Activated CD4-positive, alpha-beta T cell treated with anti-CD3 and anti-CD28 coated beads for 24 hours (primary cell): ENCODE data around the gene SH3RF3.

Experiments used
- DNase-seq, 2 donors: peaks; one replicate each; pipeline ENCODE4 v3.0.0-alpha.2; 2020; ENCODE audit warnings: low read depth in 2 of 2

Gene SH3RF3

DNA sequence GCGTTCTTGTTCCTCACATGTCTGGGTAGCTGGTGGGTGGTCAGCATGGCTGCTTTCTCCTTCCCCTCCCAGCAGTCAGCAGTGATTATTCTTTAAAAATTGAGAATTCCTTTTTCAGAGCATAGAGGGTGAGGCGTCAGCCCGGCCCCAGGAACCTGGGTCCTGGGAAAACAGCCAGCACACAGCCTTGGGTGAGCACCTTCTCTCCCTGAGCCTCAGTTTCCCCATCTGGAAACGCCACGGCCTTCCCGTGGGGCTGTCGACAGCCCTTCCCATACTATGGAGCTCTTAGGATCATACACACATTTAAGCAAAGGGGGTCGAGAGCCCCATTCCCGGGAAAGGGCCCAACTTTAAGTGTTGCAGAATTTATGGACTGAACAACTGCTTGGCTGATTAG is 73.5 kb downstream of the SH3RF3 start:
- DNase-seq, result no peak

DNA sequence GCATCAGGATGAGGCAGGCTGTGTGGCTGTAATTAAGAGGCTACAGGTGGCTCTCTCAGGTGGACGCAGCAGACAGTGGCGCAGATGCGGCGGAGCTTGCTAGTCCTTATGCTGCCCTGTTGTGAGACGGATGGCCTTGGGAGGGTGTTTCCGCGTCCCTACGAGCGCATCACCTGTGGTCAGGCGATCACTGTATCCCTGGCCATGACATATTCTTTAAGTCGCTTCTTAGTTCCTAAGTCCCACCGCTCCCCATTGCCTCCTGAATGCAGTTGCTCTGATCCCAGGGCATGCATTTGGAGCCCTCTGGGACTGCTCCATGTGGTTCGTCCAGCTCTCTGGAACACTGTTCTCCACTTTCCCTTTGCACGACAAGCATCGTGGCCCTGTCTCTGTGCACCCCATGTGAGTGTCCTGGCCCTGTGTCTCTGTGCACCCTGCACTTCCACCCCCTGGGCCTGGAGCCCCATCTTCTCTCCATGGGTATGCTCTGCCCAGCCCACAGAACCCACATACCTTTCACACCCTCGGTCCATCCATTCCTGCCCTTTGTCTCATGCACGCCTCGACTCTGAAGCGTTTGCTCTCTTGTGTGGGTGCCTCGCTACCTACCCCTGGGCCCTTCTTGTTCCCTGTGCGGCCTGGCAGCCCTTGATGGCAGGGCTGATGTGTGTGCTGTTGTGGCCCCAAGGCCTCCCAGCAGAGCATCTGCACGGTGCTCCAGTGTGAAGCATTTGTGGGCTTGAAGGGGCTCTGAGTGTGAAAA is 74.4 kb downstream of the SH3RF3 start:
- no peak for DNase-seq

DNA sequence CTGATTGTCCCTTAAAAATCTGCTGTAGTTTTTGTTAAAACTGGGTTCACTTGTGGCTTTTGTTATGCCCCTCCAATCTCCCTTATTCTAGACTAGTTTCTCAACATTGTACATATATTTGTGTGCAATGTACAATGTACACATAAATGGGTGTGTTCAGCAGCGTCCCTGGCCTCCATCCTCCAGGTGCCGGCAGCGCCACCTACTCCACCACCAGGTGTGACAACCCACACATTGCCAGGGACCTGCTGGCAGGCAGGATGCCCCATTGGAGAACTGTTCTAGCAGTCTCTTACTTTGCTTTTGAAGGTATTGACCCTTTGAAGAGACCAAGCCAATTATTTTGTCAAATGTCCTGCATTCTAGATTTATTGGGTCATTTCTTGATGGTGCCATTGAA is 75.4 kb downstream of the SH3RF3 start:
- no peak for DNase-seq

DNA sequence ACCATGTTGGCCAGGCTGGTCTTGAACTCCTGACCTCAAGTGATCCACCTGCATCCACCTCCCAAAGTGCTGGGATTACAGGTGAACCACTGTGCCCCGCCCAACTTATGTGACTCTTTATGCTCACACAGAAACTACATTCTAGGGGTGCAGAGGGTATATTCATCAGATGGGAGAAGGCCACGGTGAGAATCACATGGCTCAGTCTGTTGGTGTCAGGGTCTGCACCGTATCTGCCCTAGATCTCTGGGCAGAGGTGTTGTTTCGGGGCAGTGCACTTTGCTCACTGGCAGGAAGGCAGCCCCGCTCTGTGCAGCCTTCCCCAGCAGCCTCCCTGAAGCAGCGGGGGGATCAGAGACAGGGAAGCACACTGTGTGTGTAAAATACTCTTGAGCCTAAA is 76.4 kb downstream of the SH3RF3 start:
- DNase-seq, result no peak

DNA sequence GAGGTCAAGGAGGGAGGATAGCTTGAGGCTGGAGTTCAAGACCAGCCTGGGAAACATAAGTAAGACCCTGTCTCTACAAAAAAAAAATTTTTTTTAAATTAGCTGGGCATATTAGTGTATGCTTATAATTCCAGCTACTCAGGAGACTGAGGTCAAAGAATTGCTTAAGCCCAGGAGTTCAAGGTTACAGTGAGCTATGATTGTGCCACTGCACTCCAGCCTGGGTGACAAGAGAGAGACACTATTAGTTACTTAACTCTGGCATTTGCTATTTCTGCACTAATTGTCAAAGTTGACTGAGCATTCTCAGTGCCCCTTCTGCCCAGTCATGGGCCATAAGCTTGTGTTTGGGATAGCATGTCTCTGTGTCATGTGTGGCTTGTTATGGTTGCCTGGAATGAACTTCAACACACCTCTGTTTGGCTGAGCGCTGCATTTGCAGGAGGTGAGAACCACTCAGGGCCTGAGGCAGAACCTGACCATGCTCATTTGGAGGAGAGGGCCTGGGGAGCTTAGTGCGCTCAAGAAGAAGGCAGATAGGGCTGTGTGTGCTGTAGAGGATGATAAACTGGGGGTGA is 77.7 kb downstream of the SH3RF3 start:
- DNase-seq, result no peak

DNA sequence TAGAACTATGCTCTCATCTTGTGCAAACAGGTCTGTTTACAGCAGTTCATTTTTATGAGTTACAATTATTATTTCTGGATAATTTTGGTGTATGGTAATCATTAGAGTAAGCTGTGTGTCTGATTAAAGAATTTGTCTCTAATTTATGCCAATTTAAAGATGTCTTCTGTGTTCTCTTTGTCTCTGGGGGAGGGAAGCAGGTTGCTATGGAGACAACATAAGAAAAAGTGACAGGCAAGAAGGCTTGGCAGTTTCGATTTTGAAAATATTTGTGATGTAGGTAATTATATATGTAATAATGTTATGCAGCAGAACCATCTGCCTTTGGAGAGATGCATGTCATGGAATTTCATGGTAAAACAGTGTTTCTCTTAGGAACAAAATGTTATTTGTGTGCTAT is 78.2 kb downstream of the SH3RF3 start:
- no peak for DNase-seq

DNA sequence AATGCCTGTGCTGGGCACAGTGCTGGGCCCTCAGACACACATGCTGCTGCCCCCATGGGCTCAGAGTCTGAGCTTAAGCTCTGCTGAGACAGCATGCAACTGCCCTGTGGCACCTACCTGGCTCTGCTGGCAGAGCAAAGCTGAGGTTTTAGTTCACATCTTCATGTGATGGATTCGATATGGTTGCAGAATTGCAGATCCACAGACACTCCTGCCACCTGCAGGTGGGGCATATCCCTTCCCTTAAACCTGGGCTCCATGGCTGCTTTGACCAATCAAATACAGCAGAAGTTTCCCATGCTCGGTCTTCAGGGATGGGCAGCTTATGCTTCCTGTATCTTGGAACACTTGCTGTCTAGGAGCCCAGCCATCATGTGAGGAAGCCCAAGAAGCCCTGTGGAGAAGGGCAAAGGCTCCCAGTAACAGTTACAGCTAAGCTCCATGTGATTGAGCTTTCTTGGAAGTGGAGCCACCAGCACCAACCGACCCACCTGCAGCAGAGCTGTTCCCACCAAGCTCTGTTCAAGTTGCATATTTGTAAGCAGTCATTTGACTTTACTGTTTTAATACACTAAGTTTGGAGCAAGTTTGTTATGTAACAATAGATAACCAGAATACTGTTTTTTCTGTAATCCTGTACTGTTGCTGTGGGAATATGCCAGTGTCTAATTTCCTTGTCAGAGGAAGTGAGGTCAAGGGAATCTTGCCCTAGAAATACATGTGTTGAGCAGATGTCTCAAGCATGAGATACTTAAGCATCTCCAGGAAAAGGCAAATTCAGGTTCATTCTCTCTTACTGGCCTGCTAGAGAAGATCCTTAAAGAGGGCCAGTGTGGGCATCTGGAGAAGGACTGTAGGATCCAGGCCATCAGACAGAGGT is 79.3 kb downstream of the SH3RF3 start:
- DNase-seq, result no peak

DNA sequence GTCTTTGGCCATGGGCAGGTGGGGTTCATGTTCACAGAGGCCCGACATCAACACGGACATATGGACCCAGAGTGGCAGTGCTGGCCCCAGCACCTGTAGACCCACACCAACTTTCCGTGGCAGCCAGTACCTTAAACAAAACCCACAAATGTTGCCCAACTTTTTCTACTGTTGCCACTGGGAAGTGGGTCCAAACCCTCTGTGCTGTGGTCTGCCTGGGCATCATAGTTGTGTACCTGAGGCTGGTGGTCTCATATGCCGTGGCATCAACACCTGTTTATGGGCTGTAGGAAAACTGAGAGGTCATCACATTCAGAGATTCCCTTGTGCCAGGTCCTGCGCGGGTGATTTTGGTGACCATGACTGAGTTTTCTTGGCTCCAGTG is 79.9 kb downstream of the SH3RF3 start:
- DNase-seq, result no peak

DNA sequence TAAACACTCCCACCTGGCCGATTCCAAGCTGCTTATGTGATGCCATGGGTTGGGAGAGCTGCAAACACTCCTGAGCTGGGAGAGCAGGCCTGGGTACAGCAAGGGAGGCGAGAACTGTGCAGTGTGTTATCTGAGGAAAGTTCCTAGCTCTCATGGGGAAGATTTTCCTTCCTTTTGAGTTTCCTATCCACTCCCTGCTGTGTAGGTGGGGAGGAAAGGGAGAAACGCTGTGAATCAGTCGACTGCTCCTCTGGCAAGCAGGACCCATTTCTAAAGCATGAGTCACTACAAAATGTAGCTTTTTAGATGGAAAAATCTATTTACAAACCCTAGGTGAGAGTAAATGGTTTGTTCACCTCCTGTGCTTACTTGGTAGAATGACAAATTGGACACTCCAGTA is 80.4 kb downstream of the SH3RF3 start:
- DNase-seq, result no peak

DNA sequence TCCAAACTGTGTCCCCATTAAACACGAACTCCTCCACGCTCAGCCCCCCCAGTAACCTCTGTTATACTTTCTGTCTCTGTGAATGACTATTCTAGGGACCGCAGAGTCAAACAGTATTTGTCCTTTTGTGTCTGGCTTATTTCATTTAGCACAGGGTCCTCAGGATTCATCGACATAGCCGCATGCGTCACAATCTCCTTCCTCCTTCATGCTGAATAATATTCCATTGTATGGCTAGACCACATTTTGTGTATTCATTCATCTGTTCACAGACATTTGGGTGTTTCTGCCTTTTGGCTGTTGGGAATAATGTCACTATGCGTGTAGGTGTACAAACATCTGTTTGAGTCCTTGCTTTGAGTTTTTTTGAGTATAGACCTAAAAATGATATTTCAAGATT is 80.9 kb downstream of the SH3RF3 start:
- DNase-seq, result no peak

DNA sequence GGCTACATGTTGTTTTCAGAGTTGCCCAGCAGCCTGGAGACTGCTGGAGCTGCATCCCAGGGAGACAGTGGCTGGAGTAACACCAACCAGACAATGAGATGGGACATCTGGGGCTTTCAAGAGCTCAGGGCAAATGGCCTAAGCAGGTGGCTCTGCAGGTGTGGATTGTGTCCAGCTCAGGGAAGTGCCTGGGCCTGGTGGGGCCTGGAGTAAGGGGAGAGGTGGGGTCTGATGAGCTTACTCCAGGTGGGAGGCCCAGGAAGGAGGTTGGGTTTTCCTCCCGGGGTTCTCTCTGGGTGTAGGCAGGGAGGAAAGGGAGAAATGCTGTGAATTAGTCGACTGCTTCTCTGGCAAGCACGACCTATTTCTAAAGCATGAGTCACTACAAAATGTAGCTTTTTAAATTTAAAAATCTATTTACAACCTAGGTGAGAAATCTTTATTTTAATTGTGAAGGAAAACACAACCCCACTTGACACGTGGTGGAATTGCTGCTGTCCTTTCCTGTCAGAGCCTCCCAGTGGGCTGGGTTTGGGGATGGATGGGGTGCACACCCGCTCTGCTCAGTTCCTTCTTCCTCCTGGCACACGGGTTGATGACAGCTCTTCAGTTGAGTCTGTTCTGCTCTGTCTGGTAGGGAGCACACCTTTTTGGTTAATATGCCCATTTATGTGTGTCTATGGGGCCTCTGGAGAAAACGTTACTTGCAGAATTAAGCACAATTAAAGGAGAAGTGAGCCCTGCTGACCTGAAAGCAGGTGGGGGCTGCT is 81.6 kb downstream of the SH3RF3 start:
- no peak for DNase-seq

DNA sequence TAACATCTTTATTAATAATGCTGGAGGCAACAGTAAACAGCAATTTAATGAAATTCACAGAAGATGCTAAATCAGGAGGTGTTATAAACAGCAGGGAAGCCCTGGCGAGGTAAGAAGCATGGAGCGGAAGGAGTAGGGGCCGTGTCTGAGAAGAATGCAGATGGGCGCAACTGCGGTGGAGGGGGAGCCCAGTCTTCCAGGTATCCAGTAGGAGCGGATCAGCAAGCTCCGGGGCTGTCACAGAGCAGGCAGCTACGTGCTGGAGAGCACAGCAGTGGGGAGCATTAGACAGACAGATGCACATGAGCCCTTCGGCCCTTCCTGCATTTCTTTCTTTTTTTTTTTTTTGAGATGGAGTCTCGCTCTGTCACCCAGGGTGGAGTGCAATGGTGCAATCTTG is 82.3 kb downstream of the SH3RF3 start:
- no peak for DNase-seq

DNA sequence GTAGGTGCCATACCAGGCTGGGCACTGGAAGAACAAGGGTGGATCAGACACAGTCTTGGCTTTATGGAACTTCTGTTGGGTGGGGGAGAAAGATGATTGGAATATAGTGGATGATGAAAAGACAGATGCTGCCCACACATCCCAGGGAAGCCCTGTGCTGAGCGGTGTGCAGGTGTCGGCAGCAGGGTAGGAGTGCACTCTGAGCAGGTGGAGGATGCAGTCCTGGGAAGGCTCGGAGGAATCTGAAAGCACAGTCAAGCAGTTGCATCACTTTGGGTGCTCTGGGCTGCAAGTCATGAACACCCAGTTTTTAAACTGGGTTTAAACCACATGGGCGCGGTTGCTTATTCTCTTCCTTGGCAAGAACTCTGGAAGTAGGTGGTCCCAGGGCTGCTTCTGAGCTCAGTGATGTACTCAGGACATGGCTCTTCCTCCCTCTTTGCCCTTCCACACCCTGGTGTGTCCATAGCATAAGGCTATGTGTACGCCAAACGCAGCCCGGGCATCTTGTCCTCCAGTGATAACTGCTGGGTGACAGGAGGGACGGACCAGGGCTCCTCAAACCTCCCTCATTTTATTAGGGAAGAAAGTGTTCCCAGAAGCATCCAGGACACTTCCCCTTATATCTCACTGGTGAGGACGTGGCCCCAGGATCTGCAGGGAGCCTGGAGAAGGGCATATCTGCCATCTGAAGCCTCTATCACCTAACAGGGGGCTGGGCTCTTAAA is 84.0 kb downstream of the SH3RF3 start:
- DNase-seq, result no peak

DNA sequence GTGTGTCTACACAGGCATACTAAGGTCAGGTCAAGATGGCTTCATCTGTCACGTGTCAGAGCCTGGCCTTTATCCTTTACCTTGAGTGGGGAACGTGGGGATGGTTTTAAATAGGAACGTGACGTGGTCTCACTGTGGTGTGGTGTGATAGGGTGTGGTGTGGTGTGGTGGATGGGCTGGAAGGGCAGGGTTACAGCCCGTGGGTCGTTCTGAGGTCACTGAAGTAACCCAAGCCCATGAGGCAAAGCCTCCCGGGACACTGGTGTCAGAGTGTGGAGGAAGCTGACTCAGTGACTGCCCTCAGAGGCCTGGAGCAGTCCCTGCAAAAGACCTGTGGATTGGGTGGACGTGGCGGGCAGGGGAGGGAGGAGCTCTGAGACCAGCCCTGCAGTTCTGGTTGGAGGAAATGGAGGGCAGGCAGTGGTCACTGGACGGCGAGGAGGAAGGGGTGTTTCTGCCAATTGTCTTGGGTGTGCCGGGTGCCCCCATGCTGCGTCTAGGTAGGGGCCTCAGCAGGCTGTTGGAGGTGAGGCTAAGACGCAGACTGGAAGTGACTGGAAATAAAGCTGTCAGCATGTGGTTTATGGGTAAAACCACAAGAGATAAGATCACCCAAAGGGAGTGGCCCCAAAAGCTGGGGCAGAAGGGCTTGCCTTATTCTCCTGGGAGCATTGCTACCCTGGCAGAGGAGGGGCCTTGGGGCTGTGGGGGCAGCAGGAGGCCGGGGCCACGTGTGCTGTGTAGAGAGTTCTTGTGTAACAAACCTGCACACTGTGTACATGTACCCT is 84.8 kb downstream of the SH3RF3 start:
- peak; percentile 23 to 32 for DNase-seq

DNA sequence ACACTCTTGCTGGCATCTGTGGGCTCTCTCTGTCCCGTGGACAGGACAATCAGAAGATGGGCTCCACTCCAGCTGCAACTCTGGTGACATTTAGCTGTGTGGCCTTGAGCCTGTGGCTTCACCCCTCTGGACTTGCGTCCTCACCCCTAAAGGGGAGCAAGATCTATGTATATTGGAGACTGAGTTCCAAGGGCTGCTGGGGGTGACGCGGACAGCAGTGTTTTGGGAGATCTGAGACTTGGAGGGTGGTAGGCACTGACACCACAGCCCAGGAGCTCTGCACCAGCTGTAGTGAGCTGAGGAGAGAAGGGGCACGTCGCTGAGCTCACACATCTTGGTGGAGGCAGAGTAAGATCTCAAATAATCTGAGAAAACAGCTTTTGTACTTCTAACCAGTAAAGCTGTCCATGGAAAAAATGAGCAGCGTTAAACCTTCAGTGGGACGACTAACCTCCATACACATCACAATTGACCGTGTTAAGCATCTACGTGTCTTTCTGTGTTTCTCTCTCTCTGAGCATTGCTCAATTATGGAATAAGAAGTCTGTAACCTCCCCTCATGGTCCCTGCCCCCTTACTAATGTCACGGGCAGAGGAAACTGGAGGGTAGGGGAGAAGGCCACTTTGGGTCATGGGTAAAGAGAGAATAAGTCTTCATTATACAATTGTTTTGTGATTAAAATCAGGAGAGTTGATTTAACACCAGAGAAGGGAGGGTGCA is 85.8 kb downstream of the SH3RF3 start:
- DNase-seq, result no peak

DNA sequence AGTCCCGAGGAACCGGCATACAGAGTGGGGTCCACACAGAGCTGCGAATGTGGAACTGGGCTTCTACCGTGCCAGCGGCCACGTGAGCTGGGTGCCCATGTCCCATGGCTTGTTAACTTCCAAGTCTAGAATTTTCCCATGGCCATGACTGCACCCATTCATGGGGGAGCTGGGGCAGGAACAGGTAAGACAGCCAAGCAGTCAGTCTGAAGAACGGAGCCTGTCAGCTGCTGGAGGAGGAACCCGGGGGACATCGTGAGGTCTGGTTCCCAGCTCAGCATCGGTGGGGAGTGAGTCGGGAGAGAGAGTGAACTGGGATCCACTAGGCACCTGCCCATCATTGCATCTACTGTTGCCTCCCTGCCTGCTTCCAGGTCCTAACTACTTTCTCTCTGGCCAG is 86.9 kb downstream of the SH3RF3 start:
- DNase-seq, result no peak

DNA sequence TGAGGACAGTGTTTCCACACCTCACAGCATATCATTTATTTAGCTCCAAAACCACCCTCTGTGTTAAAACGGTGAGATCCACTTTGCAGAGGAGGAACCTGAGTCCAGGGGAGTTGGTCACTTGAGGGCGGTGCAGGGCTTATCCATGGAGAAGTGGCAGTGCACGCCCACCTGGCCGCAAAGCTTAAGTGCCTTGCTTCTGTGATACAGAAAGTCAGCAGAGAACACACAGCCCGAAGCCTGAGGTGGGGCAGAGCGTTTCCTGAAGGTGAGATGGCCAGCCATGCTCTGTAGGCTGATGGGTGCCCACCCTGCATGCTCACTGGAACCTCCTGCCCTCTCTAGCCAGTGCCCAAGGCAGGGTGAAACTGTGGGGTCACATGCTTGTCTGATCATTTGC is 87.3 kb downstream of the SH3RF3 start:
- no peak for DNase-seq

DNA sequence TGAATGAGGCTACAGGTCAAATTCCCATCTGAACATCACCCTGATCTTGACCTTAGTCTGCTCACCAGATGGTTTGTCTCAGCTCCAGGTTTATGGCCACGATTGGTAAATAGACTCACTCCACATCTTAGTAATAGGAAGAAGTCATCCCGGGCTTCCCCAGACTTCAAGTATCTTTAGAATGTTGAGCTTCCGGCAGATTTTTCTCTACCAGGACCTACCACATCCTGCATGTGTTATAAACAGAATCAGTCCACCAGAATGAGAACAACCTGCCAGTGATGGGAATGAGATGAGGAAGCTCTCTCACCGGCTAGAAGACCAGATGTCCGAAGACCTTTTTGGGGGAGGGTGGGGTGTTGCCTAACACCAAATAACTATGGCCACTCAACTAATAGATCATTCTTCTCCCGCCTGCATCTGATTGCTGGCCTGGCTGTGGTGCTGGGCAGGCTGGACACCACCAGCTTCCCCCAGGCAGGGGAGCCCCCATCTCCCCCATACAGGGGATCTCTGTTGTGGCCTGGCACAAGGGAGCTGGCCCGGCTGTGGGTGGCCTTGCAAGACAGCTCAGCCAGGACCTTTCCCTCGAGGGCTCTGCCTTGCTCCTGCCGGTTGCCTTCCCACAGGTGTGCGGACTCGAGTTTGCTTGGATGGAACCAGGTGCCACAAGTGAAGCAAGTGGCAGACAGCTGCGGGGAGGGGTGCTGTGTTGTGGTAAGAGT is 88.5 kb downstream of the SH3RF3 start:
- no peak for DNase-seq

DNA sequence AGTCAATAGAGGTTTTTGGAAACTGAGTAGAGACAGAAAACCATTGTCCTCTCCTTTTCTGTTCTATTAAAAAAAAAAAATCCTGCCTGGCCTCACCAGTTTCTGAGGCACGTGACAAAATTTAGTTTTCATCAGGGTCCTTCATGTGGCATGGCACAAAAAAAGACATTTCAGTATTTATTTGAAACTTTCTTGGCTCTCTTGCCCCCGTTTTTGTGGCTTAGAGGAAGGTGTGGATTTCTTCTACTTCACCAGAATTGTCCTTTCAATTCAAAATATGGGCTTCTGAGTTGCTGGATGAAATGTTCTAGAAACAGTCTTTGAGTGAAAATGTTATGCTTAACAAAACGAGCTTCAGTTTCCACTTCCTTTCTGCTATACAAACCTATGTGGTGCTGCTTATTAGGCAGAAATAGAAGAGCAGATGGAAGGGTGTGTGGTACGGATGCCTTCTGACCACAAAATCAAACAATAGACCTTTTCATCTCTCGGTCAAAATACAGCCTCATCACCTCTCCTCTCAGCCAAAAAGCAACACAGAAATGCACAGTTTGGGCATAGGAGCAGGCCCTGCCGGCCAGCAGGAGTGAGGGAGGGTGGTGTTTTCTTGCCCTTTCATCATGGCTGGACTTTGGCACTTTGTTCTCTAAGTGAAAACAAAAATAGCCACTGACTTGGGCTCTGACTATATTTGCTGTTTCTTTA is 89.2 kb downstream of the SH3RF3 start:
- DNase-seq, result no peak
